HepG2 (cell line): ENCODE data around the gene MXD3. TPM values are rescaled to one million over a fixed set of nuclear protein-coding genes. Genes with fewer than 3 reads are reported as not detected.

Experiments used
- ARID4A ChIP-seq: sonication (generic); formaldehyde crosslinking; IDR thresholded peaks from 2 replicates; pipeline ENCODE4 v1.5.0; 2020; ENCODE audit warnings: mild to moderate bottlenecking, missing genetic modification reagents, borderline replicate concordance
- CENPBD1 ChIP-seq: sonication (generic); formaldehyde crosslinking; IDR thresholded peaks from 2 replicates; pipeline ENCODE4 v1.8.0; 2022; ENCODE audit warnings: missing genetic modification reagents, low read depth, mild to moderate bottlenecking, borderline replicate concordance
- CHD2 ChIP-seq: IDR thresholded peaks from 2 replicates; pipeline ENCODE4 v1.6.1; 2011; ENCODE audit warnings: low read depth, low read length, improper control_type of control experiment
- HIC2 ChIP-seq: sonication (generic); formaldehyde crosslinking; IDR thresholded peaks from 2 replicates; pipeline ENCODE4 v1.9.0; 2022; ENCODE audit warnings: low read depth, missing genetic modification reagents
- IKZF1 ChIP-seq: fragments of 450-650 bp; IDR thresholded peaks from 2 replicates; pipeline ENCODE4 v1.7.1; 2016
- MIXL1 ChIP-seq: IDR thresholded peaks from 2 replicates; pipeline ENCODE4 v1.6.1; 2016
- PATZ1 ChIP-seq: sonication (generic); formaldehyde crosslinking; IDR thresholded peaks from 2 replicates; pipeline ENCODE4 v1.4.0; 2020; ENCODE audit warnings: missing genetic modification reagents
- SAP130 ChIP-seq: IDR thresholded peaks from 2 replicates; pipeline ENCODE4 v1.6.1; 2016; ENCODE audit warnings: low read depth
- SOX6 ChIP-seq, 2 experiments: fragments of 450-650 bp in 1 of 2; sonication (generic) in 1 of 2; formaldehyde crosslinking in 1 of 2; IDR thresholded peaks; 2 replicates each; pipeline versions ENCODE4 v1.4.0 to v1.6.1; 2017 to 2020; ENCODE audit warnings: antibody characterized with exemption in 1 of 2, mild to moderate bottlenecking in 1 of 2, missing genetic modification reagents in 1 of 2
- TMF1 ChIP-seq: sonication (generic); formaldehyde crosslinking; IDR thresholded peaks from 2 replicates; pipeline ENCODE4 v1.8.1; 2022; ENCODE audit warnings: low read depth, missing genetic modification reagents
- ZBTB33 ChIP-seq: sonication (generic); formaldehyde crosslinking; IDR thresholded peaks from 2 replicates; pipeline ENCODE4 v1.4.0; 2020; ENCODE audit warnings: missing genetic modification reagents
- ZKSCAN1 ChIP-seq: fragments of 150-350 bp; IDR thresholded peaks from 2 replicates; pipeline ENCODE4 v1.6.1; 2014; ENCODE audit warnings: low read length
- ZNF207 ChIP-seq: fragments of 450-650 bp; IDR thresholded peaks from 2 replicates; pipeline ENCODE4 v1.6.1; 2016; ENCODE audit warnings: antibody characterized with exemption, borderline replicate concordance
- ZNF263 ChIP-seq: sonication (generic); formaldehyde crosslinking; IDR thresholded peaks from 2 replicates; pipeline ENCODE4 v1.4.0; 2020; ENCODE audit warnings: missing genetic modification reagents
- ZNF337 ChIP-seq: sonication (generic); formaldehyde crosslinking; IDR thresholded peaks from 2 replicates; pipeline ENCODE4 v1.5.1; 2020; ENCODE audit warnings: missing genetic modification reagents, low read depth, mild to moderate bottlenecking, borderline replicate concordance
- ZNF550 ChIP-seq: sonication (generic); formaldehyde crosslinking; IDR thresholded peaks from 2 replicates; pipeline ENCODE4 v1.4.0; 2020; ENCODE audit warnings: mild to moderate bottlenecking, missing genetic modification reagents, borderline replicate concordance
- ZNF567 ChIP-seq: sonication (generic); formaldehyde crosslinking; IDR thresholded peaks from 2 replicates; pipeline ENCODE4 v1.8.1; 2023; ENCODE audit warnings: mild to moderate bottlenecking, missing genetic modification reagents, borderline replicate concordance
- ZNF569 ChIP-seq: sonication (generic); formaldehyde crosslinking; IDR thresholded peaks from 2 replicates; pipeline ENCODE4 v1.5.0; 2020; ENCODE audit warnings: mild to moderate bottlenecking, missing genetic modification reagents, moderate library complexity, borderline replicate concordance
- ZNF670 ChIP-seq: sonication (generic); formaldehyde crosslinking; IDR thresholded peaks from 2 replicates; pipeline ENCODE4 v1.8.0; 2022; ENCODE audit warnings: mild to moderate bottlenecking, missing genetic modification reagents, borderline replicate concordance
- ZNF749 ChIP-seq: sonication (generic); formaldehyde crosslinking; IDR thresholded peaks from 2 replicates; pipeline ENCODE4 v1.8.0; 2022; ENCODE audit warnings: mild to moderate bottlenecking, missing genetic modification reagents, moderate library complexity, borderline replicate concordance
- ZNF792 ChIP-seq: IDR thresholded peaks from 2 replicates; pipeline ENCODE4 v1.6.1; 2016
- polyA plus RNA-seq, 8 experiments: library from polyadenylated mRNA; depleted of rRNA in 3 of 8; stranded (reverse) in 7 of 8; unstranded in 1 of 8; fragments of >200 nt; fragmentation: Illumina TruSeq in 4 of 8; extraction: Trizol in 4 of 8; gene quantifications; 2 replicates each; pipeline versions ENCODE4 v1.2.1 to v1.2.3, GENCODE V29; 2011 to 2016; ENCODE audit warnings: low read depth in 4 of 8, missing spikeins in 1 of 8, mixed read lengths in 1 of 8; ENCODE audit not compliant: insufficient read depth in 1 of 8
- total RNA-seq, 5 experiments: library from RNA; depleted of rRNA; stranded (reverse); fragments of >200 nt; fragmentation: Illumina TruSeq; extraction: Trizol; gene quantifications; 2 replicates each; pipeline ENCODE4 v1.2.3, GENCODE V29; 2016; ENCODE audit warnings: low read depth in 1 of 5

The MXD3 gene
- total and polyA plus RNA-seq, 2 of the 13 experiments (the other 11 are each of a cell fraction or from before 2014, with no cell fraction given): 10.5 to 12.8 TPM

GRCh38 chr5:177354256-177354655 is 42.6 kb upstream of the MXD3 start (continued):
- no peak for TF ChIP-seq ARID4A (CRISPR knock-in tag)
- TF ChIP-seq ZNF567: no peak
- no peak for TF ChIP-seq CENPBD1 (CRISPR knock-in tag)
- TF ChIP-seq ZNF749 (CRISPR knock-in tag): no peak
- no peak for TF ChIP-seq ZNF569
- TF ChIP-seq MIXL1 (CRISPR knock-in tag): peak; percentile 47; the same call in 1 of the 2 replicates
- TF ChIP-seq ZNF263 (CRISPR knock-in tag): no peak
- TF ChIP-seq ZNF337 (CRISPR knock-in tag): no peak
- TF ChIP-seq ZNF550 (CRISPR knock-in tag): no peak
- TF ChIP-seq ZNF792 (CRISPR knock-in tag): 0 out of 2 replicates have a peak, but pooled peaks have one; percentile 32
- no peak for TF ChIP-seq ZNF207
- TF ChIP-seq IKZF1: no peak
- TF ChIP-seq CHD2: no peak
- no peak for TF ChIP-seq SOX6 (IDR thresholded peaks at IDR 0.05)
- peak; percentile 46; the same call in 1 of the 2 replicates for TF ChIP-seq SOX6 (CRISPR knock-in tag; IDR thresholded peaks at IDR 0.05)
- no peak for TF ChIP-seq TMF1 (CRISPR knock-in tag)
- TF ChIP-seq ZKSCAN1: no peak
- no peak for TF ChIP-seq HIC2 (CRISPR knock-in tag)
- TF ChIP-seq SAP130 (CRISPR knock-in tag): peak; percentile 48
- TF ChIP-seq ZNF670 (CRISPR knock-in tag): no peak
- peak; percentile 18; the same call in 1 of the 2 replicates for TF ChIP-seq PATZ1 (CRISPR knock-in tag)
- no peak for TF ChIP-seq ZBTB33 (CRISPR knock-in tag)
